Hindlimb muscle (tissue), 1 donor: ENCODE results near the gene TPSB2. TPM values are rescaled to one million over a fixed set of nuclear protein-coding genes. Genes with fewer than 3 reads are reported as not detected.
"Not testable (repeated sequence)": the region's sequence is repeated elsewhere in the genome, so short reads cannot be mapped to it uniquely, and the experiment has no call there.

ENCODE experiments used
- DNase-seq: peaks from one replicate; pipeline ENCODE4 v3.0.0-alpha.2; 2013
- polyA plus RNA-seq: library from polyadenylated mRNA; unstranded; fragments of 120-200 nt; gene quantifications from one replicate; pipeline ENCODE4 v1.2.1, GENCODE V29; 2013; ENCODE audit not compliant: insufficient read length

Gene TPSB2
- polyA plus RNA-seq, 1 donor, result 2.7 TPM

DNA sequence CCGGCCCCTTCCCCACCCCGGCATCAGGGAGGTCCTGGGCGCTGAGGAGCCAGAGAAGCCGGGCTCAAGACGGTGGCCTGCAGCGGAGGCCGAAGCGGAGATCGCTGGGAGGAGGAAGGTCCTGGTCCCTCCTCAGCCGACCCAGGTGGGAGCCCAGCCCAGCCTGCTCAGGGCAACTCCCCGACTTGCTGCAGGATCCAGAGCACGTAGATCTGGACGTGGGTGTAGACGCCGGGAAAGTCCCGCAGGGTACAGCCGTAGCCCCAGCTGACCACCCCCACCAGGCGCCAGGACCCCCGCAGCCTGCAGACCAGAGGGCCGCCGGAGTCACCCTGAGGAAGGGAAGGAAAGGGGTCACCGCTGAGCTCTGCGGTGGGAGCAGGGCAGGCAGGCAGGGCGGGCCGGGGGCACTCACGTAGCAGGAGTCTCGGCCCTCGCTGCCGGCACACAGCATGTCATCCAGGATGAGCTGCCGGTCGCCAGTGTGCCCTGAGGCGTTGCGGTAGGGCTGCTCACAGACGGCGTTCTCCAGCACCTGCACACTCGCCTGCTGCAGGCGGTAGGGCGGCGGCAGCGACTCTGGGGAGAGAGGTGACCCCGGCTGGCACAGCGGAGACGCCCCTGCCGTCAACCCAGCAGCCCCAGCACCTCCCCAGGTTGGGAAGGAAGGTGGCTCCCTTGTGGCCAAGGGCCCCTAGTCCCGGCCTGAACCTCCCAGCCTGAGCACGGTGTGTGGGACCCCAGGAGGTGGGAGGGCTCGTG, 31.3 kb upstream of the TPSB2 start:
- DNase-seq, result no peak

DNA sequence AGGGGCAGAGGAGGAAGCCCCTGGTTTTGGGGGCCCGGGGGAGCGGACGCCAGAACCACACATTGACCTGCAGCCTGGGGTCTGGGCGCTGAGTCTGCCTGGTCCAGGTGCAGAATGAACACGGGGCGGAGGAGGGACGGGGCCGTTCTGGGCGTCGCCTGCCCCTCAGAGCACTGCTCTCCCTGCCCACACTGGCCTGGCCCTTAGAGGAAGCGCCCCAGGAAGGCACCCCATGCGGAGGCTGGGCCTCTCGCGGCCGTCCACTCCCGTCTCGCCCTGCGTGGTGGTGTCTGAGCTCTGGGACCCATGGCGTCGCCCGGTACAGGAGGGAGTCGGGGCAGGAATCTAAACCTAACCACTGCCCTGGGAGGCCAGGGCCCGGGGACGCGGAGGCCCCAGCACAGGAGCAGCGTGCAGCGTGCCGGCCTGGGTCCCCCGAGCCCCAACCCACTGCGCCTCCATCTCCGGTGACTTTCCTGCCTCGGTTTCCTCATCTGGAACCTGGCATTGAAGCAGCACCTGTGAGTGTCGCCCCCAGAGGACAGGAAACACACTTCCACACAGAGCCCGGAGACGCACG, 30.2 kb upstream of the TPSB2 start:
- DNase-seq, result no peak

DNA sequence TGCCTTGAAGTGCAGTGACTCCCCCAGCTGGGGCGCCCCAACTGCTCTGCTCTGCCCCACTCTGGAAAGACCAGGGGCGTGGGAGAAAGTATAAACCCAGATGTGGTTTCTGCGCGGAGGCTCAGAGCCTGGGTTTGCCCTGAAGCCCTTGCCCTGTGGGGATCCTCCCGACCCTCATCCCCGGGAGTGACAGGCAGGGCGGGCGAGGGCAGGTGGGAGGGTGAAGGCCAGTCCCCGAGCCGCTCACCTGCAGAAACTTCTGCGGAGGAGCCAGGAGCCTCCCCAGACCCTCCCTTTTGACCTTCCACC, 29.7 kb upstream of the TPSB2 start:
- no peak for DNase-seq

DNA sequence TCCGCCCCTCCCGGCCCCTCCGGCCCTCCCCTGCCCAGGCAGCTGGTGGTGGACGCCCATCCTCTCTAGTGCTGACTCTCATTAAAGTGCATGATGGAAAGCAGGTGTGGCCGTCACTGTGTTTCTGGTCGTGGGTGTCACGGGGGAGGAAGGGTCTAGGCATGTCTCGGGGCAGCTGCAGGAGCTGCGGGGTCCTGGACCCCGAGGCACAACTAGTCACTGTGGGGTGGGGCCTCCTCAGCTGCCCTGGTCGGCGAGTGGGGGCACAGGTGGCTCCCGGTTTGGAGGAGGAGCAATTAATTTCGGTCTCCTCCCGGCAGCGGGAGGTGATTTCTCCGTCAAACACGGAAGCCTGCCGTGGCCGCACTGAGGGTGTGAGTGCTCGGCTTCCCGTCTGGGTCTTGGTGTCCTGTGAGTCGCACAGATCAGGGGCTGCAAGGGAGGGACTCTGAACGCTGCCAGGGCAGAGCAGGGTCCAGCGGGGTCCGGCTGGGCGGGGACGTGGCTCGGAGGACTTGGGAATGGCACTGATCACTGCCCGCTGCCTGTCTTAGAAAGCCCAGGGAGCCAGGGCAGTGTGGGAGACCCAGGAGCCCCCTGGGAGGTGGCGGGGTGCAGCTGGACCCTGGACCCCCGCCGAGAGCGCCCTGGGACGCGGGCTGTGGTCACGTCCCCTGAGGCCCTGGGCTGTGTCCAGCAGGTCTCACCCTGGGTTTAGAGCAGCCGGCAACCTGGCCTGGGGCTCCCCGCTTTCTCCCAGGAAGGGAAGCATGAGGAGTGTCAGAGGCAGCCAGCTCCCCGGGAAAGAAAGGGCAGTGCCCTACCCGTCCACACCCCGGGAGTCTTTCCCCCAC, 29.1 kb upstream of the TPSB2 start:
- DNase-seq, result no peak

DNA sequence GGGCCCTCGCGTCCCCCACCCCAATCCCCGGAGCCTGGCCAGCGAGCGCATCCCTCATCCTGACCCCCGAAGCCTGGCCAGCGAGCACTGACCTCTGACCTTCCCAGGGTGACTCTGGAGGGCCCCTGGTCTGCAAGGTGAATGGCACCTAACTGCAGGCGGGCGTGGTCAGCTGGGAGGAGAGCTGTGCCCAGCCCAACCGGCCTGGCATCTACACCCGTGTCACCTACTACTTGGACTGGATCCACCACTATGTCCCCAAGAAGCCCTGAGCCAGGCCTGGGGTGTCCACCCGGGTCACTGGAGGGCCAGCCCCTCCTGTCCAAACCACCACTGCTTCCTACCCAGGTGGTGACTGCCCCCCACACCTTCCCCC, 28.2 kb upstream of the TPSB2 start:
- DNase-seq, result no peak

DNA sequence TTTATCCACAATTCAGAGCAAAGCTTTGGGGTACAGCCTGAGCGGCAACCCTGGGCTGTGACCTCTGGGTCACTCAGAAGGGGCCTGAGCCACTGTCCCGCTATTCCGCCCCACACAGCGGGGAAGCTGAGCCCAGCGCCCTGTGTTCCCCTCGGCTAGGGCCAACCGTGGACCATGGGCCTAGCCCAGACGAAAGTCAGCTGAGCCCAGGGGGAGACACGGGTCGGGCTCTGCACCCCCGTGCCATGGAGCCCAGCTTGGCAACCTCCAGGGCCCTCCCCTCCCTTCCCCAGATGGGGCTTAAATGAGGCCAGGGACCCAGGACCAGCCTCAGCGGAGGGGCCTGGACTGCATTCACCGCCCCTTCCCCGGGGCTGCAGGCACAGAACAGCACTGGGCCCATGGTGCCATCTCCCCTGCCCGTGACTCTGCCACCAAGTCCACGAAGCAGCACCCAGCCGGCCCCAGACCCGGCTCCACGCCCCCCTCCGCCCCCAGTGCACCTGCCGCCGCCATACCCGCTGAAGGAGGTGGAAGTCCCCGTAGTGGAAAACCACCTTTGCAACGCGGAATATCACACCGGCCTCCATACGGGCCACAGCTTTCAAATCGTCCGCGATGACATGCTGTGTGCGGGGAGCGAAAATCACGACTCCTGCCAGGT, 27.7 kb upstream of the TPSB2 start:
- no peak for DNase-seq

DNA sequence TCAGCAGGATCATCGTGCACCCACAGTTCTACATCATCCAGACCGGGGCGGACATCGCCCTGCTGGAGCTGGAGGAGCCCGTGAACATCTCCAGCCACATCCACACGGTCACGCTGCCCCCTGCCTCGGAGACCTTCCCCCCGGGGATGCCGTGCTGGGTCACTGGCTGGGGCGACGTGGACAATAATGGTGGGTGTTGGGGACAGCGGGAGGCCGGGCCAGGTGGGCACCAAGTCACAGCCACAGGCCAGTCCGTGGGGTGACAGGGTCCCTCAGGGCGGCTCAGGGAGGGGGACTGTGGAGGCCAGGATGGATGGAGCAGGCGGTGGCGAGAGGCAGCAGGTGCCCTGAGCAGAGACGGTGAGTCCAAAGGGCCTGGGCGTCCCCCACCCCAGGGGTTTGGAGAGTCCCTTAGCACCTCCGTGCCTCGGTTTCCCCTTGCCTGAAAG, 26.9 kb upstream of the TPSB2 start:
- no peak for DNase-seq

DNA sequence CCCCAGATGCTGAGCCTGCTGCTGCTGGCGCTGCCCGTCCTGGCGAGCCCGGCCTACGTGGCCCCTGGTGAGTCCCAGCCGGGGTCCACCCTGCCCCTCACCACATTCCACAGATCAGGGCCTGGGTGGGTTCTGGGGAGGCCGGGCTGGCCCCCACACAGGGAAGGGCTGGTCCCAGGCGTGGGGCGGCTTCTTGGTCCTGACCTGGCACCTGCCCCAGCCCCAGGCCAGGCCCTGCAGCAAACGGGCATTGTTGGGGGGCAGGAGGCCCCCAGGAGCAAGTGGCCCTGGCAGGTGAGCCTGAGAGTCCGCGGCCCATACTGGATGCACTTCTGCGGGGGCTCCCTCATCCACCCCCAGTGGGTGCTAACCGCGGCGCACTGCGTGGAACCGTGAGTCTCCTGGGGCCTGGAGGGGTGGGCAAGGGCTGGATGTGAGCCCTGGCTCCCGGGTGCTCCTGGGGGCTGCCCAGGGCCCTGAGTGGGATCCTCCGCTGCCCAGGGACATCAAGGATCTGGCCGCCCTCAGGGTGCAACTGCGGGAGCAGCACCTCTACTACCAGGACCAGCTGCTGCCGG, 26.4 kb upstream of the TPSB2 start:
- DNase-seq, result not testable (repeated sequence)

DNA sequence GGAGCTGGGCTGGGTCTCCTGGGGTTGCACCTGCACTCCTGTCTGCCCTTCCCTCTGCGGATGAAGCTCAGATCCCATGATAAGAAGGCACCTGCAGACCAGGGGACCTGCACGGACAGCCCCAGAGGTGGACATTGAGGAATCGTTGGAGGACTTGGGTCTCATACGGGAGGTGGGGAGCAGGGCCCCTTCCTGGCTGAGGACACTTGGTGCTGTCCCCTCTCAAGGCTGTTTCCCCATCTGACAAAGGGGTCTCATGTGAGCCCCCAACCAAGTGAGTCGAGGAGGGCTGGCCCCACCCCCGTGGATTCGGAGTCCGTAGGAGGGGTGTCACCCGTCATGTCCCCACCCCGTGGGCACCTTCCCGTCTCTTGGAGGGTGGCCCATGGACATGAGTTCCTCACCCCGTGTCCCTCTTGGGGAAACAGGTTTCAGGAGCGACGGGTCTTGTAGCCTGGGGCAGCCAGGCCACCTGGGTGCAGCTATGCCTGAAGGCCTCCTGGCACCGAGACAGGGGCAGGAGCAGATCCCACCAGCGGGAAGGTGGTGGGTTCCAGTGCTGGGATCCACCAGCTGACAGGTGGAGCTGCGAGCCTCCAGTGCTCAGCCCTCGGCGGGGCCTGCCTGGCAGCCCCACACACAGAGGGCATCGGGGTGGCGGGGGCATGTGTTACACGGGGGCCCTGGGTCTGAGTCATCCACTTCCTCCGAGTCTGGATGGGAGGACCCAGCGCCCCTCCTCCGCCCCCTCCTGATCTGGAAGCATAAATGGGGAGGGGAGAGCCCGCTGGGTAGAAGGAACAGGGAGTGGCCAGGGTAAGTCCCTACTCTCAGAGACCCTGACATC, 25.5 kb upstream of the TPSB2 start, which contains the start of gene TPSD1:
TPSD1 (plus strand) TSS at position 794 of the 847 bp plus-strand sequence. CDS start 212 bp downstream, outside the sequence.
- DNase-seq, result not testable (repeated sequence)

DNA sequence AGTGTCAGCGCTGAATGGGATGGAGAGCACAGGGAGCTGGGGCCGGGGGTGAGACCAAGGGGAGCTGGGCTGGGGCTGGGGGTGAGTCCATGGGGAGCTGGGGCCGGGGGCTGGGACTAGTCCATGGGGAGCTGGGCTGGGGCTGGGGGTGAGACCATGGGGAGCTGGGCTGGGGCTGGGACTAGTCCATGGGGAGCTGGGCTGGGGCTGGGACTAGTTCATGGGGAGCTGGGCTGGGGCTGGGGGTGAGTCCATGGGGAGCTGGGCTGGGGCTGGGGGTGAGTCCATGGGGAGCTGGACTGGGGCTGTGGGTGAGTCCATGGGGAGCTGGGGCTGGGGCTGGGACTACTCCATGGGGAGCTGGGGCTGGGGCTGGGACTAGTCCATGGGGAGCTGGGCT, 24.8 kb upstream of the TPSB2 start:
- DNase-seq, result not testable (repeated sequence)

DNA sequence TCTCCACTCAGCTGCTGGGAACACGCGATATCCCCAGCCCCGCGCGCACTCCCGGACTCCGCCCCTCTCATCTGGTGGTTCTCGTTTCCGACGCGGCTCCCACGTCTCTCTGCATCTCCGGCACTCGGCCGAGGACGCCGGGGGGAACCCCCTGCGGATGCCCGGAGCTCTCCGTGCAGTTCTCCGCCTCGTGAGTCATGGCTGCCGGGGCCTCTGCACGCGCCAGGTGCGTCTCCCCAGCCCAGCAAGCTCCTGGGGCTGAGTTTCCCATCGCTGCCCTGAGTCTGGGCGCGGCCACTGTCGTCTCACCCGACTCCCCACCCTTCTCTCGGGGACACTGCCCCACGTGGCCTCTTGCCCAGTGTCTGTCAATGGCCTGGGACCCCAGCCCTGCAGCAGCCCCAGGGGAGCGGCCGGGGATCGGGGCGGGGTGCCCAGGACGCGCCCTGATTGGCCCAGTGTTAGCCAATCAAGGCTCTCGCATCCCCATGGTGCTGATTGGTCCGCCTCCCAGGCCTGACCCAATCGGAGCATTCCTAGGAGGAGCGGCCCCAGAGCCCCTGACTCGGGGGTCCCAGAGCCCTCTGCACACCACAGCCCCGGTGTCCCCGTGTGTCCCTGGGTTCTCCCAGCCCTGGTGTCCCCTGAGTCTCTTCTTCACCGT, 23.8 kb upstream of the TPSB2 start:
- not testable (repeated sequence) for DNase-seq

DNA sequence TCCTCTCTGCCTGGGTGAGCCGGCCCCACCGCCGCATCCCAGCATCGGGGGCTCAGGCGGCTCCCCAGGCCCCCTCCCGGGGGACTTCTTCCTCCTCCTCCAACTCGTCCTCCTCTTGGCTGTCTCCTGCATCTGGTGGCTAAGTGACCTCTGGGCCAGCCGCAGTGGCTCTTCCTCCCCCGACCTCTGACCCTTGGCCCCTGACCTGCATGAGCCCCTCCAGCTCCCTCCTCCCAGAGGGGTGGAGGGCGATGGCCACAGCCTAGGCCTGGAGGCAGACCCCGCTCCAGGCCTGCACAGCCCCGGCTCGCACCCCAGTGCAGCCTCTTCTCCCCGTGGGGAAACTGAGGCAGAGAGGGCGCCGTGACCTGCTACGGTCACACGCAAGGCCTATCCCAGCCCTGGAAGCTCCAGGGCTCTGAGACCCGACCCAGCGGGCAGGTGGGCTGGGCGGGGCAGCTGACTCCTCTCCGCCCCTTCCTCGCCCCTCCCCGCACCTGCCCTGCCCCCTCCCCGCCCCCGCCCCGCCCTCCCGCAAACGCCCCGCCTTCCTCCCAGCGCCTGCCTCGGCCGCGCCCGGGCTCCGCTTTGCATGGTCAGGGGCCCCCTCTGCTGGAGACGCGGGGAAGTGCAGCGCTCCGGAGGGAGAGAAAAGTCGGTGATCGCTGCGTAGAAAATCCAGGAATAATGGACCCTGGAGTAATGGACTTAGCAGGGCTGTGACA, 19.2 kb upstream of the TPSB2 start:
- not testable (repeated sequence) for DNase-seq

DNA sequence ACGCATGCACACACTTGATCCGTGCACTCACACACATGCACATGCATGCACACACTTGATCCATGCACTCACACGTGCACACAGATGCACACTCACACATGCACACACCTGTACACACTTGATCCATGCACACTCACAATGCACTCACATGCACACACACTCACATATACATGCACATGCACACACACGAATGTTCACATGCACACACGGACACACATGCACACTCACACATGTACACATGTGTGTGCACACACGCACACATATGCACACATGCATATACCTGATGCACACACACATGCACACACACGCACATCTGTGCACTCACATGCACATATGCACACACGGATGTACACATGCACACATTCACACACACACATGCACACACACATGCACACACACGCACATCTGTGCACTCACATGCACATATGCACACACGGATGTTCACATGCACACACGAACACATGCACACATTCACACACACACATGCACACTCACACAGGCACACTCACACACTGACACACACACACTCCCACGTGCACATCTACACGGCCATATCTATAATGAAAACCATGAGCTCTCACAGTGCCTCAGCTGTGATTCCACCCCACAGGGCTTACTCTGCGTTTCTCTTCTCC, 18.0 kb upstream of the TPSB2 start:
- not testable (repeated sequence) for DNase-seq

DNA sequence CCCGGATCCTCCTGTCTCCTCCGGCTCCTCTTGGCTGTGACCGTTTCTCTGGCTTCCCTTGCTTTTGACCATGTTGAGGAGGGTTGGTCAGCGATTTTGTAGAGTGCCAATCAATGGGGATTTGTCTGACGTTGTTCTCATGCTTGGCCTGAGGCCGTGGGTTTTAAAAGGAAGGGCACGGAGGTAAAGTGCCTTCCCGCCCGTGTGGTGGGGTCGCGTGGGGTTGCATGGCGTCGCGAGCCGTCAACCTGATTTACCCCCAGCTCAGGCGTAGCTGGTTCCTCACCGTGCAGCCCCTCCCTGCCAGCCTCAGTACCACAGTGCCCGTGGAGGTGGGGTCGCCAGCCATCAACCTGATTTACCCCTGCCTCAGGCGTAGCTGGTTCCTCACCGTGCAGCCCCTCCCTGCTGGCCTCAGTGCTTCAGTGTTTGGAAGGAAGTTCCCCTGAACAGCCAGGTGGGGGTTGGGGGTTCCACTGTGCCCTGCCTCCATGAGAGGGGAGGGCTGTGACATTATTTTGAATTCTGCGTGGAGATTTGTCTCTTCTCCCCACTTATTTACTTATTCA, 15.6 kb upstream of the TPSB2 start:
- DNase-seq, result no peak

DNA sequence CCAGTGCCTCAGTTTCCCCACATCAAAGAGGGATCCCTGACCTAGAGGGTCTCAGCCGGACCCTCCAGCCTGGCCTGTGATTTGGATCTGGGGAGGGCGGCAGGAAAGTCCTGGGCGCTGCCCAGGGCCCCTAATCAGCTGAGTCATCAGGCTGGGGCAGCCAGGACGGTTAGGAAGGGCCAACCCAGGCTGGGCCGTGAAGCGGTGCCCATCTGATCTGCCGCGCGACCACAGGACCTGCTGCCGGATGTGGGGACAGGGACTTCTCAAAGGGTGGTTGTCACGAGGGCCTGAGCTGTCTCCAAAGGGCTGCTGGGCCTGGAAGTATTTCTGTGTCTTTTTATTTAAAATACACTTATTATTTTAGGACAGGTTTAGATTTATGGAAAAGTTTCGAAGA, 14.9 kb upstream of the TPSB2 start:
- no peak for DNase-seq

DNA sequence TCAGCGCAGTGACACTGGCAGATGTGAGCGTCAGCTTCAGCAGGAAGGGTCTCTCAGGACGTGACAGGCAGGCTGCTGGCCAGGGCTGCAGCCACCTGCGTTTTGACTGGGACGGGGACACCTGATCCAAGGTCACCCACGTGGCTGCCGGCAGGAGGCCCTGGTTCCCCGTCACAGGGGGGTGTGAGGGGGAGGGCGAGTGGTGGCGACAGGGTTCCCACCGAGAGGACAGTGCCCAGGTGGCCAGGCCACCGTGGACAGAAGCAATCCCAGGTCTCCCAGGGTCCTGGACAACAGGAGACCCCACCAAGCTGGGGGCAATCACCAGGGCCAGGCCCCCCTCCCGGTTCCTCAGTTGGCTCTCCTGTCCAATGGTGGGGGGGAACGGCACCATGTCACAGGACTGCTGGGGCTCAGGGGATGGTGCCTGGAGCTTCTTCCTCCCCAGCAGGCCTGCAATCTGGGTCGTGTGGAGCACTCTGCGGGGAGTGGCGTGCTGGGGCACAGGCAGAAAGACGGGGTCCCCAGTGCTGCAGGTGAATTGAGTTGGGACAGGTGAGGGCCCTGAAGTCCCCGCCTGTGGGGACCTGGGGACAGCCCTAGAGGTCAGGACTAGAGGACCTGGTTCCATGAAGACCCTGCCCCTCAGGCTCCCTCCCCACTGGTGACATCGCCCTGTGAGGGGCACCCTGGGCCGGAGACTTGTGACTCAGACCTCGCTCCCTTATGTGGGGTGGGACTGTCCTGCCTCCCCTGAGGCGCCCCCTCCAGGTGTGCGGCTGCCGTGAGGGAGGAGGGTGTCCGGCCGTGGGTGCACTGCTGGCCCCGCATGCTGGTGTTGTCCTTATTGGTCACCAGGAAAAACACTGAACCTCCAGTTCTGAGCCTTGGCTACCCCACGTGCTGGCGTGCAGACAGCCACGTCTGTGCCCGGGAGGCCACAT, 14.2 kb upstream of the TPSB2 start:
- DNase-seq, result not testable (repeated sequence)

DNA sequence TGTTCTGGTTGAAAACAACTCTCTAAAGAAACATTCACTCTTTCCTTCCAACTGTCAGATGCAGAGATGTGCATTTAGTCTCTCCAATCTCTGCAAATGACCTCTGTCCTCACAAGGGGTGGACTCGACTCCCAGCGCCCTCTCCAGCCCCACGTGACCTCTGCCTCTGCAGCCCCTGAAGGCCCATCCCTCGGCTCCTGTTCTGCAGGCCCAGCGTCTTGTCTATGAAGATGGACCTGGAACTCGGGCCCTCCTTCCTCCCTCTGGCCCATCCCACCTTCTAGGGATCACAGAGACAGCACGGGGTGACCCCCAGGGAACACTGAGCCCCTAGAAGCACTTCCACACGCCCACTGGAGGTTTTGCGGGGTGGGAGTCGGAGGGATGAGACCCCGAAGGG, 13.4 kb upstream of the TPSB2 start:
- not testable (repeated sequence) for DNase-seq

DNA sequence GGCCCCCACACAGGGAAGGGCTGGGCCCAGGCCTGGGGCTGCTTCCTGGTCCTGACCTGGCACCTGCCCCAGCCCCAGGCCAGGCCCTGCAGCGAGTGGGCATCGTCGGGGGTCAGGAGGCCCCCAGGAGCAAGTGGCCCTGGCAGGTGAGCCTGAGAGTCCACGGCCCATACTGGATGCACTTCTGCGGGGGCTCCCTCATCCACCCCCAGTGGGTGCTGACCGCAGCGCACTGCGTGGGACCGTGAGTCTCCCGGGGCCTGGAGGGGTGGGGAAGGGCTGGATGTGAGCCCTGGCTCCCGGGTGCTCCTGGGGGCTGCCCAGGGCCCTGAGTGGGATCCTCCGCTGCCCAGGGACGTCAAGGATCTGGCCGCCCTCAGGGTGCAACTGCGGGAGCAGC, 11.1 kb upstream of the TPSB2 start:
- DNase-seq, result not testable (repeated sequence)
